AML-193 (cell line): ENCODE results near the gene MTHFD2L.
"Not testable (repeated sequence)": the region's sequence is repeated elsewhere in the genome, so short reads cannot be mapped to it uniquely, and the experiment has no call there.

Source experiments
- DNase-seq, 2 experiments: peaks; one replicate each; lab custom pipeline; 2025; lab: John Stamatoyannopoulos, UW

MTHFD2L gene

DNA sequence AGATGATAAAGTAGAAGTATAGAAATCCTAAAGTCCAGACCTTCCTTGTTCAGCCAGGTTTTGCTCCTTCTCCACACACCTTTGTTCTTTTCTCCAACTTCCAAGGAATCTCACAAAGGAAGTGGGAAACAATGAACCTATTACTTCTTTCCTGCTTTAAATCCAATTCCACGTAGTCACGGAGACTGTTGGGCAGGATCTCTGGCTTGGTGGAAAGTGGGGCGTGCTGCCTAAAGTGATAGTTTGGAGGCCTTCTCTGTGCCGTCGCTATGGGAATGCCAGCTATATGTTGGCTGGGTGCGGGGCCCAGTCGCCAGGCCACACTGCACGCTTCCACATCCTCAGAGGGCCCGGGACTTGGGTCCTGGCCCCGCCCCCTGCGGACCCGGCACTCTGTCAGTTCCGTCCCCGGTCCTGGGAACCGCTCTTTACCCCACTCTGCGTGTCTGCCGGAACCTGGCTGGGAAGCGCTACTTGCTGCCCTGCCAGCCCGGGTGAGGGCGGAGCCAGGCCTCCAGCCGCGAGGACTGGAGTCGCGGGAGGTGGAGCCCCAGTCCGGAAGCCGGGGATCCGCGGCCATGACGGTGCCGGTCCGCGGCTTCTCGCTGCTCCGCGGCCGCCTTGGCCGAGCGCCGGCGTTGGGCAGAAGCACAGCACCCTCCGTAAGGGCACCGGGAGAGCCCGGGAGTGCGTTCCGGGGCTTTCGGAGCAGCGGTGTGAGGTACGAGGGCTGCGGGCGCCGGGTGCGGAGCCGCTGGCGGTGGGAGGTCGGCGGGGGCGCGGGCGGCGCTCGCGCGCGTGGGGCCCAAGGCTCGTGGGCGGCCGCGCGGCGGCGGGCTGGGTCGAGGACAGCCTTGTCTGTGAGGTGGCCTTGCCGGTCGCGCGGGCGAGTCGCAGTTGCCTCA, at the start of gene MTHFD2L:
Gene MTHFD2L (plus strand): TSS at position 558 of the 905 bp plus-strand sequence. CDS start 21 bp downstream, at position 579.
- peak; percentile 87 to 88 for DNase-seq

DNA sequence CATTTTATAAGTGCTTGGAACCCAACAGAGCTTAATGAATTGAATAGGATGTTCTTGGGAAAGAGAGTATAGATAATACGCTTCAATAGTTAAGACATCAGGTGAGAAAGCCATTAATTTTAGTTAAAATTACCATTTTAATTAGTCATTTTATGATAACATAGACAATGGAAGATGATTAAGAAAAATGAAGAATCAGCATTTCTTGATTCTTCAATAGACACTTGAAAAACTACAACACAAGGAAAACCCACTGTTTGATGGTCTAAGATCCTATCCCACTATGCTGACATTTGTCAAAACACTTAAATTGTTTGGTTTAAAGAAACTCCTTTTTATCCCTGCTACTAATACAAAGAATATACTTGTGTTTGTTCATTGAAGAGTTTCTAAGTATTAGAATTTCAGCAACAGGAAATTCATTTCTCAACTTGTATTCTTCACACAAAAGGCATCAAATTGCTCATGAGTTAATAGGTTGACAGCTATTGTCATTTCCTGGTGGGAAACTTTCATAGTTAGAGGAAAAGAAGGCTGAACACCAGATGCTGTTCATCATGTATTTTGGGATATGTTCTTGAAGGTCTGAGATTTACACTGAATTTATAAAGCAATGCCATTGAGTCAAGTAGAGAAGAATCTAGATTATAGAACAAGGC, 49.3 kb upstream of the MTHFD2L start:
- DNase-seq: peak in 1 of 2 experiments; percentile 50

DNA sequence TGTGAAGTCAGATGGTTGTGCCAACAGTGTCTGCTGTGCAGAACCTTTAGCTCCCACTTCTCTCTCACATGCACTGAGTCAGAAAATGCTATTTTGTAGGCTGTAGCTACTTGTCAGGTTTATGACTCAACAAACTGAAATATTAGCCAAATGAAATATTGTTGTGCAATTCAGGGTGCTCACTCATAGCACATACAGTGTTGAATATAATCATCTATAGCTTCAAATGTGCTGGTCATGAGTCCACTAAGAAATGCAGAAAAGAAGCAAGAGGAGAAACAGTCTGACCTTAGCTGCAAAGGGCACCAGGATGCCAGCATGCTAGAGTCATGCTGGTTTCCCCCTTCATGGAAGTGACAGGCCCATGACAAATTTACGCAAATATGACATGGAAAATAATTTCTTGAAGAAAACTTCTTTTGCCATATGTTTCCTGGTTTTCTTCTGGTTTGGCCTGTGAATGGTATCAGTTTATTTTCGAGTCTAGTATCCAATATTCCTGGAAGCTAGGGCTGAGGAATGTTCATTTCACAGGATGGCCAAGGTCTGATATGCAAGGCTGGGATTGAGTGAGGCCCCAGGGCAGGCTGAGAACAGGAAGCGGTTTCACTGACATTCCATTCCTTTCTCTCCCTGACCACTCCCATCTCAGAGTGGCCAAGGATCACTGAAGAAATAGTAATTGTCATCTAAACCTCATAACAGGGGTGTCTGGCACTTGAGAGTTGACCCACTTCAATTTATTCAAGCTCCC, 48.6 kb upstream of the MTHFD2L start:
- peak; percentile 93 to 96 for DNase-seq

DNA sequence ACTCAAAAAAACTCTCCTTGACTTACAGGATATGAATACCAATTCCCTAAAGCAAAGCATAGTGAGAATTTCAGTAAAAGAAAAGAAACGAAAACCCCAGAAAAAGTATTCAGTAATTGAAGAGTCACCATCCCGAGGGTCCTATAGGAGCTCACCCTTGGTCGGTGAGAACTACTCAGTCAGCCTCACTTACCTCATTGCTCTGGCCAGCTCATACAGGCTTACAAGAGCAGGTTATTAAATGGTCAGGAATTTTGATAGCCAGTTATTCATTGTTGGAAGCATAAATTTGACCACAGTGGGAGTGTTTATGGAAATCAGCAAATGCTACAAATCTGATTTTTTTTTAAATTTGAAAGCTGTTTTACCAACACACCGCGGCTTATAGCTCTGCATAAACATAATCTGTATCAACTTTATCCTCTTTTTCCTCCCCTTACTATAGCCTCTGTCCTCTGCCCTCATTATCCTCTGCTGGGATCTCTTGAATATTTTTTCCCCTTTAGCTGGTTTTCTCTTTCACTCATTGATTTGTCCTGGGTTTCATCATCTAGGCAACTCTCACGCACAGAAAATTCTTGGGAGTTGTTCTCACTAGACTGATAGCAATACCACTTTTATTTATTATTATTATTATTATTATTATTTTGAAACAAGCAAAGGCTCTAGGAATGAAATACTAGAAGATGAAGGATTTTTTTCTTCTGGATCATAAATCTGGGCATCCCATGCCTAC, 47.9 kb upstream of the MTHFD2L start:
- no peak for DNase-seq

DNA sequence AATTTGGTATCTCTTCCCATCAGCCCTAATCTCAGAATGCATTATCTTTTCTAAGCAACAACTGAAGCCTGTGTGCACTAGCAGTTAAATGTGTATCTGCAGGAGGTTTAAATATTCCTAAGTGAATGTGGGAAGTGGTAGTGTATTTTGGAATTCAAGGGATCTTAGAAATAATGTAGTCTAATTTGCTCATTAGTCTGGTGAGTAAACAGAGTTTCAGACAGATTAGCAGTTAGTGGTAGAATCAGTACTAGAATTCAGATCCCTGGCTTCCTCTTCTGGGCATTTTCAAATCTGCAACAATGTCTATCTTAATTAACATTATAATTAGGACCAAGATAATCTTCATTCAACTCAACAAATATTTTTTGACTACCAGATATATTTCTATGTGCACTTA, 47.2 kb upstream of the MTHFD2L start:
- DNase-seq: no peak

DNA sequence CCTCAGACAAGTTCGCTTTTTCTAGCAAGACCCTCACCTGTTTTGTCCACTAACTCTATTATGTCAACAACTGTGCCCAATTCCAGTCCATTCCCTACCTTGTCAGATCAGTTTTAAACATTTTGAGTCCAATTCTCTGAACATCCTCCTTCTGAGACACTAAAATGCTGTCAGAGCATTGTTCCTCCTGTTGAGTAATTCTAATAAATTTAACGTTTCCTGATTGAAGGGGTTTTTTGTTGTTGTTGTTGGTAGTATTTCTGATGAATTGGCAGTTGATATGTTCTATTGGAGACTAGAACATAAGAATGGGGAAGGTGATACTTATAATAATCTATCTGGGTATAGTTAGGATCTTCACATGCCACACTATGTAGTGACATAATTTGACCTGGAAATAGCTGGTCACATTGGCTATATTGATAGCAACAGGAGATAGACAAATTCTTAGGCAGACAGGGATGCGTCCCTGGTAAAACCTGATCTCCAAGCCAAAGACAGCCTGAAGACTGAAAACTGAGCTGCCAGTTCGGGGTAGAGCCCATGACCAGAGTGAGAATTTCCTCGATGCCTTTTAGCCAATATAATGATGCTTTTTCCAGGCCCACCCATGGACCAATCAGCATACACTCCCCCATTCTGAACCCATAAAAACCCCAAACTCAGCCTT, 46.5 kb upstream of the MTHFD2L start:
- DNase-seq: no peak

DNA sequence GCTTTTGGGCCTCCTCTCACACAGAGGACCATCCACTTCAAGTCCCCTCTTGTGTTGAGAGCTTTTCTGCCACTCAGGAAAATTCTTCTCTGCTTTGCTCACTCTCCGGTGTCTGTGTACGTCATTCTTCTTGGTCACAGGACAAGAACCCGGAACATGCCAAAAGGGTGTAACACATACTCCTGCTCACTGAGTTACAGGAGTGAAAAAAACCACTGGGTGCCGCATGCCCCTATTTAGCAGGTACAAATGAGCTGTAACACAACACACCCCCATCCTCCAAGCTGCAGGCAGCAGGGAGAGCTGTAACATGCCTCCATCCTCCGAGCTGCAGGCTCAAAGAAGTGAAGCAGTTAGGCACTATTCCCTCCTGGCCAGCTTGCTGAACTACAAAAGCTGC, 45.9 kb upstream of the MTHFD2L start:
- no peak for DNase-seq

DNA sequence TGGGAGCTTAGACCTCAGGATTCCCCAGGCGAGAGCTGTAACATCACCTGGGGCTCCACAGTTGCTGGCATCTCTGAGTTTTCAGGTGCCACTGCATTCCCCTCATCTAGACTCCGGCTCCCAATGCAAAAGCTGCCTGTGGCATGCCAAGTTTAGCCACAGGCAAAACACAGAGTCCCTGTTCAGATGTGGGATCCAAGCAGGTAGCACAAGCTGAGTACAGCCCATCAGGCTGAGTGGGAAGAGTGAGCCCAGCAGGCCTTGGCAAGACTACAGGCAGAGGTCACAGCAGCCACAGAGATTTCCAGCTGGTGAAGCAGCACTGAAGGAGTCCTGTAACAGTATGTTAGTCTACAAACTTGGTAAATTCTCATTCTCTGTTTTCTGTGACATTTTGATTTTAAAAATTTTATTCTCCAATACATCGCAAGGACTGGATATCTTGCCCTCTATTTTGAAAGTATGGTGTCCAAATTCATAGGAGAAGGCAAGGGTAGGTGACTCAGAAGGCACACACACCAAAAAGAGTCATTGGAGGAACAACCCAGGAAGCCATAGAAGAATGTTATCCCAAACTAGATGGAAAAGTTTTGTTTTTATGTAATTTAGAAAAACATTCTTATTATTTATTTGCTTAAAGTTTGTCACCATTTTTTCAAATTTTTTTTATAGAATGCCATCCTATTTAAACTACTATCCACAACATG, 45.4 kb upstream of the MTHFD2L start:
- DNase-seq: no peak

DNA sequence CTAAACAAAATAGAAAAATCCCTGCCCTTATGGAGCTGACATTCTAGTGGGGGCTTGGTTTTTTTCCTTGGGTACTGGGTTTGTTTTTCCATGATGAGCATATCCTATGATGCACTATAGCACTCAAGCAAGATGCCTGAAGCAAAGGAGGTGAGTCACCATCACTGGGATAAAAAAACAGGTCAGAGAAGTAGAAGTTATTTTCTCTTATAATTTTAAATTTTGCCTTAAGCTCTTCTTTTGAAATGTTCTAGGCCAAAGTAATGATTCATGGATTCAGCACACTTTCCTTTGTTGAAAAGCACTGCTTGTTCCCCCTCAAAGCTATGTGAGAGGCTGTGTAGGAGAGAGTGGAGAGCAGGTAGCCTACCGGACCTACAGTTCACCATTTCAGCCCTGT, 43.7 kb upstream of the MTHFD2L start:
- no peak for DNase-seq

DNA sequence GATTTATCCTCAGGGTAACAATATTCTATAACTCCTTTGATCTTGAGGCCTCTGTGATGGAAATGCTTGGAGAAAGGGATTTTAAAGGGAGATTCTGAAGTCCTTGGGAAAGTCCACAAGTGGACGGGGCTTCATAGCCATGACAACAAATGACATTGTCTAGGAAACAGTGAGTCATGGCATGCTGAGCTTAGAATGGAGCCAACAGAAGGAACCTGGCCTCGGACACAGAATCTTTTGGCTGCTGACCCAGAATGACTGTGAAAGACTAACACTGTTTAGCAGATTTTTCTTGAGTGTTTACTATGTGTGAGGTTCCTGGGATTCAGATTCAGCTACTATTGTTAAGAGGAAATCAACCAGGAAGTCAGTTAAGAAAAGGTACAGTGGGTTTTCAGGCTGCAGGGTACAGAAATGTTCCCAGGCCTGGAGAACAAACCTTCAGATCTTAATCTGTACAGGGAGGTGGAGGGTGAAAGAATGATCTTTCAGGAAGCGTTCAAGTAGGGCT, 40.8 kb upstream of the MTHFD2L start:
- no peak for DNase-seq

DNA sequence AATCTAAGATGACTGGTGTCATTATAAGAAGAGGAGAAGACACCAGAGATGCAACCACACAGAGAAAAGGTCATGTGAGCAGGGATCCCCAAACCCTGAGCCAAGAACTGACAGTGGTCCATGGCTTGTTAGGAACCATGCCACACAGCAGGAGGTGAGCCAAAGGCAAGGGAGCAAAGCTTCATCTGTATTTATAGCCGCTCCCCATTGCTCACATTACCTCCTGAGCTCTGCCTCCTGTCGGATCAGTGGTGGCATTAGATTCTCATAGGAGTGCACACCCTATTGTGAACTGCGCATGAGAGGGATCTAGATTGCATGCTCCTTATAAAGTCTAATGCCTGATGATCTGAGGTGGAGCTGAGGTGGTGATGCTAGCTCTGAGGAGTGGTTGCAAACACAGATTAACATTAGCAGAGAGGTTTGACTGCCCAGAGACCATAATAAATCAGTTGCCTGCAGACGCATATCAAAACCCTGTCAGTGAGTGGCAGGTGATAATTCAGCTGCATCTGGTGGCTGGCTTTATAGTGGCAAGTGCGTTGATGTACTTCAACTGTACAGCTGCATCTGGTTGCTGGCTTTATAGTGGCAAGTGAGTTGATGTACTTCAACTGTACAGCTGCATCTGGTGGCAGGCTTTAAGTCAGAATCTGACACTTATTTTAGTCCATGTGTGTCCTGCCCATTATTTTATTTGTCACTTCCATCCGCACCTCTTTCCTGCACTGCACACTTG, 39.1 kb upstream of the MTHFD2L start:
- DNase-seq: no peak

DNA sequence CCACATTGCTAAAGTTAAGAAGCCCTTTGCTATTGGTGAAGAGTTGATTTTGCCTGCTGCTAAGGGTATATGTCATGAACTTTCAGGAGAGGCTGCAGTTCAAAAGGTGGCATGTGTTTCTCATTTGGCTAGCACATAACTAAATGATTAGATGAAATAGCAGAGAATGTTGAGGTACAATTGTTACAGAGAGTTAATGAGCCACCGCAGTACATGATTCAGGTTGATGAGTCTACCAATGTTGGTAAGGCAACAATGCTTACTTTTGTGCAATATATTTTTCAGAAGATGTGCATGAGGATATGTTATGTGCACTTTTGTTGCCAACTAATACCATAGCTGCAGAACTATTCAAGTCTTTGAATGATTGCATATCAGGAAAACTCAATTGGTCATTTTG, 37.8 kb upstream of the MTHFD2L start:
- no peak for DNase-seq

DNA sequence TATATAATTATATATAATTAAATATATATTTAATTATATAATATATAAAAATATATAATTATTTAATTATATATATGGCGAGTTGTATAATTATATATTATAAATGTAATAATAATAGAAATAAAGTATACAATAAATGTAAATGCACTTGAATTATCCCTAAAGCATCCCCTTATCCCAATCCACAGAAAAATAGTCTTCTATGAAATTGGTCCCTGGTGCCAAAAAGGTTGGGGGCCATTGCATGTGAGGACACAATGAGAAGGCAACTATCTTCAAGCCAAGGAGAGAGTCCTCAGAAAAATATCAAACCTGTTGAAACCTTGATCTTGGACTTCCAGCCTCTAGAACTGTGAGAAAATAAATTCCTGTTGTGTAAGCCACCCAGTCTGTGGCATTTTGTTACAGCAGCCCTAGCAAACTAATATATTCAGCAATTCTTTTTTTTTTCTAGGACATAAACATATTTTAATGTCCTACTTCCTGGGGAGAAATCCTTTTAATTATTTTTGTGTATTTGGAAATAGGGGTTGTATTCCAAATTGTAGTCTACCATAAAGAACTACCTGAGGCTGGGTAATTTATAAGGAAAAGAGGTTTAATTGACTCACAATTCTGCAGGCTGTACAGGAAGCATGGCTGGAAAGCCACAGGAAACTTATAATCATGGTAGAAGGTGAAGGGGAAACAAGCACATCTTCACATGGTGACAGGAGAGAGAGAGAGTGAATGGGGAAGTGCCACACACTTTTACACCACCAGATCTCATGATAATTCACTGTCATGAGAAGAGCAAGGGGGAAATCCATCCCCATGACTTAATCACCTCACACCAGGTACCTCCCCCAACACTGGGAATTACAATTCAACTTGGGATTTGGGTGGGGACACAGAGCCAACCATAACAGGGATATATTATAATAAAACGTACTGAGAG, 36.0 kb upstream of the MTHFD2L start:
- DNase-seq: no peak

DNA sequence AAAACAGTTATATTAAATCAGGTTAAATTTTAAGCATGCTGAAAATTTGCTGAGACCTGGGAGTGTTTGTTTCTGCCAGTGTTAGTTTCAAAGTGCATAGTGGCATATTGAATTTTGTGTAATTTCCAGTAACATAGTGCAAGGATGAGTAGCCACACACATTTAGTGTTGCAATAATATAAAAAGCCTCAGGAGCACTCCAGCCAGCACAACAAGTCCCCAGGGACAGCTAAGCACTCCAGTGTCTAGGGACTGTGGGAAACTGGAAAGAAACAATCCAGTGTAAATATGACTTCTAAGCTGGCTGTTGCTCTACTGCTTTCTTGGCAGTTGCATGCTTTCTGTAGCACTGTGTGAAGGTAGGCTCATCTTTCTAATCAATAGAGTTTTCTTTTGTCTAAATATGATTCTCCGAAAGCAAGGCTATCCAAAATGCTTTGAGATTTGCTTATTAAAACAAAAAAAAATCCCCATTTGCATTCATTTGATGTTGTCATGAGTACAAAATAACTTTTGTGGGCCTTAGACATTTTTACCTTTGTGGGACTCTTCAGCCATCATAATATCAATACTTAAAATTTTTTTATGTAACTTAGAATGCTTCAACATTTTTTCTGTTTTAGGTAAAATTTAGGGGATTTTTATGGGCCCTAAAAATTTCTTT, 34.7 kb upstream of the MTHFD2L start:
- no peak for DNase-seq

DNA sequence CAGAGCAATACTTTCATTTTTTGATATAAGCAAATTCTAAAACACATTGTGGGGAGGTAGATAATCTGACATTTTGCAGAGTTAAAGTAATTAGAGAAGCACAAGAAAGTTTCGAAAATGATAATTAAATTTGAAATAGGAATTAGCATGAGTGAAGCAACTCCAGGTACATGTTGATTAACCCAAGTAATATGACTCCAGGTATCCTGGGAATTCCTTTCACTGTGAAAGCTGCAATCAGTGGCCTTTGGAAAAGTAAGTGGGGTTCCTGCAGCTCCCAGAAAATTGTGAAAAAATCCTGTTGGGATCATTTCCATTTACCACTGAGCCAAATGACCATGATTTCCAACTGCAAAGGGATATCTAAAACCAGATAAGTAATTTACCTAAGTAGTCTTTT, 32.9 kb upstream of the MTHFD2L start:
- no peak for DNase-seq

DNA sequence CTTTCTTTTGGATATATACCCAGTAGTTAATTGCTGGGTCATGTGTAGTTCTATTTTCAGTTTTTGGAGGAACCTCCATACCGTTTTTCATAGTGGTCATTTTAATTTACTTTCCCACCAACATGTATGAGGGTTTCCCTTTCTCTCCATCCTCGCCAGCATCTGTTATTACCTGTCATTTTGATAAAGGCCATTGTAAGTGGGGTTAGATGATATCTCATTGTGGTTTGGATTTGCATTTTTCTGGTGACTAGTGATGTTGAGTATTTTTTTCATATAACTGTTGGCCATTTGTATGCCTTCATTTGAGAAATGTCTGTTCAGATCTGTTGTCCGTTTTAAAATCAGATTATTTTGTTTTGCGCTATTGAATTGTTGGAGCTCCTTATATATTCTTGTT, 30.2 kb upstream of the MTHFD2L start:
- no peak for DNase-seq

DNA sequence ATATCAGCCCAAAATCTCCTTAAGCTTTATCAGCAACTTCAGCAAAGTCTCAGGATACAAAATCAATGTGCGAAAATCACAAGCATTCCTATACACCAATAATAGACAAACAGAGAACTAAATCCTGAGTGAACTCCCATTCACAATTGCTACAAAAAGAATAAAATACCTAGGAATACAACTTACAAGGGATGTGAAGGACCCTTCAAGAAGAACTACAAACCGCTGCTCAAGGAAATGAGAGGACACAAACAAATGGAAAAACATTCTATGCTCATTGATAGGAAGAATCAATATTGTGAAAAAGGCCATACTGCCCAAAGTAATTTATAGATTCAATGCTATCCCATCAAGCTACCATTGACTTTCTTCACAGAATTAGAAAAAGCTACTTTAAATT, 27.1 kb upstream of the MTHFD2L start:
- not testable (repeated sequence) for DNase-seq

DNA sequence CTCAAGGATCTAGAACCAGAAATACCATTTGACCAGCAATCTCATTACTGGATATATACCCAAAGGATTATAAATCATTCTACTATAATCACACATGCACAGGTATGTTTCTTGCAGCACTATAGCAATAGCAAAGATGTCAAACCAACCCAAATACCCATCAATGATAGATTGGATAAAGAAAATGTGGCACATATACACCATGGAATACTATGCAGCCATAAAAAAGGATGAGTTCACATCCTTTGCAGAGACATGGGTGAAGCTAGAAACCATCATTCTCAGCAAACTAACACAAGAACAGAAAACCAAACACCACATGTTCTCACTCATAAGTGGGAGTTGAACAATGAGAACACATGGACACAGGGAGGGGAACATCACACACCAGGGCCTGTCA, 25.7 kb upstream of the MTHFD2L start:
- not testable (repeated sequence) for DNase-seq
